GM19468 (cell line): ENCODE data around the gene CLASP1.
"Not testable (repeated sequence)": the region's sequence is repeated elsewhere in the genome, so short reads cannot be mapped to it uniquely, and the experiment has no call there.

Experiments
- ATAC-seq: cut with Tn5 transposase; IDR thresholded peaks from one replicate; pipeline ENCODE4 v1.9.1; 2021; ENCODE audit warnings: mild to moderate bottlenecking, moderate library complexity, moderate number of reproducible peaks; ENCODE audit not compliant: unreplicated experiment; ENCODE audit errors: extremely low read depth

Gene CLASP1

DNA sequence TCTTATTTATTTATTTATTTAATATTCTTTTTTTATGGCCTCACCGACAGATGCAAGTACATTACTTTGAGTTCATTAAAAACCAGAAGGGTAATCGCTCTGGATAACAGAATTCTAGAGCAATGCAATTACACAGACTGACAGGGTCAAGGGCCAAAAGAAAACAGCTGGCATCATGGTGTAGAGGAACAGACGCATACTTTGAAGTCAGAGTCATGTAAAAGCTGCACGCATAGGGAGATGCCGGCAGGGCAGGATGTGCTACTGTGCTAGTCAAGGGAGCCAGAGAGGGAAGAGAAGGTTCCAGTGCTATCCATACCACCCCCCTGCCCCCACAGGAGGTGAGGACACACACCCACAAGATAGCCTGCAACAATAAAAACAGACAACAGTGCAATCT, 249.1 kb downstream of the CLASP1 start:
- ATAC-seq = no peak

DNA sequence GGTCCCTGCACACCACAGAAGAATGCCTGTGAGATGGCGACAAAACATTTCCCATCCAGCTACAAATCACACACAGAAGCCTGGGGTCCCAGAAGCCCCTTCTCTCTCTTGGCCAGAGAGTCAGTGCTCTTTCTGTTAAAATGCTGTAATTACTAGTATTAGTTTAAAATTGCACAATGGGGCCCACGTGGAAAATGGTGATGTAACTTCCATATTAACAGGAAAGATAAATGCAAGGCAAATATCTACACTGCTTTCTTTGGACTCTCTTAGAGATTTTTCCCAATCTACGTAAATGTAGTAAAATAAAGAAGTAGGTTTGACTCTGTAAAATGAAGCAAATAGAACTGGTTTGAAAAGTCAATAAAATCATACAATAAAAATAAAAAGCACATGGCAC, 250.4 kb downstream of the CLASP1 start:
- ATAC-seq = no peak

DNA sequence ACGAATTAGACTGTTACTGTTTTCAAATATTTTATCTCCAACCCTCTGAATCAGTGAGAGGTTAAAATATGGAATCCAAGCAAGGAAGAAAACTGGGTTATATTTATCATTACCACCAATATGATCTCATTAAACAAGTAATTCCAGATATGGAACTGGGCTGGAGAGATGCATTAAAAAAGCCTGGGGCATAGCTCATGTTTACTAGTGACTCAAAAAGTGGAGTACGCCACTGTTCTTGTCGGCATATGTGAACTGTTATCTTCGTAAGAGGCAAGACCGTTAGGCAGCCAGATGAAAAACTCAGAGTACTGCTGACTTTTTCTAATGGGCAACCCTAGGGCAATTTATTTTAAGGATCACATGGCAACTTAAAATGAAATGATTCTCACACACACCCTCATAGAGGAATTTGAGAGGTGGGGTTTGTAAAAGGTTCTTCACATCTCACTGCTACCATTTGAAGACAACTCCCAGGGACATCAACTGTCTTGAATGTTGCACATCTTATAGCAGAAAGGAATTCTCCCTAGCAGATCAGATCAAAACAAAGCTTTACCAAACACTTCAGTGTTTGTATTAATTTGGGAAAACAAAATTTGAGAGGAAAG, 259.1 kb downstream of the CLASP1 start:
- no peak for ATAC-seq

DNA sequence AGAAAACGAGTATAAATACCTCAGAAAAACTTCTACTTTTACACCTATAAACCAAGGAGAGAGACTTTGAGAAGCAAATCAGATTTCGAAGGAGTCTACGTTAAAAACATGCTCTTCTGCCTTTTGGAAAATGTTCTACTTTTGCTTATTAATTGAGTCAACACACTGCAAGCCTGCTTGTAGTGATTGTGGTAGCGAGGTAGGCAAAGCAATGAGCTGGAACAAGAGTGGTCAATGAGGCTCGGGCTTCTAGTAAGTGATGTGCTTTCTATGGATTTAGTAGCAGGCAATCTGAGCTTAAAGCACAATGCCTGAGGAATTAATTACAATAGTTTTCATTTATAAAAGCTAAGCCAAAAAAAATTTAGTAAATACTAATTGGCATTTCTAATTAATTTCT, 260.9 kb downstream of the CLASP1 start:
- ATAC-seq = no peak

DNA sequence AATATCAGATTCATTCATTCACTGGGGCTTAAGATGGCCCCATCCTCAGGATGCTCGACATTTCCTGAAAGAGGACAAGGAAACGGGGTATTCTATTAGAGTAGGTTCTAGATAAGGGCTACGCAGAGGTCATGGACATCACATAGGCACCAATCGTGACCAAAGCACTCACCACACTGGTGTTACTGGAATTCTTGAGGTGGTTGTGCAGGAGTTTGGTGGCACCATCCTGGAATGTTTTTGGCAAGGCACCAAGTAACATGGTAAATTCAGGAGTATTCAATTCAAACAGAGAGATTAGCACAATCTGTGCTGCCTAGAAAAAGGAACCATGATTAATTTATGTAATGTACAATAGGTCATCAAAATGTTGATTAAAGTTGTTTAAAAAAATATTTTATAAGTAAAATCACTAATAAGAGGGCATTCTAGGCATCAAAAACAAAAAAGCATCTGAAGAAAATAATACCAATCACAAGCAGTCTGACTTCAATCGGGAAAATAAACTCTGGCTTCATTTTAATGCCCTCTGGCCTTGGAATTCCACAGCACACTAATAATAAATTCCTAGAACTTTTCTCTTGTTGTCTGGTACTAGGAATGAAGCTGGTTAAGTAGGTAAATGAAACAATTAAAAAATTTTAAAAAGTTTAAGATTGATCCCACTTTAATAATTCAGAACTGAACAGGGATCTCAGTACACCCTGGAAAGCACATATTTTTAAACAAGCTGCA, 261.5 kb downstream of the CLASP1 start:
- no peak for ATAC-seq

DNA sequence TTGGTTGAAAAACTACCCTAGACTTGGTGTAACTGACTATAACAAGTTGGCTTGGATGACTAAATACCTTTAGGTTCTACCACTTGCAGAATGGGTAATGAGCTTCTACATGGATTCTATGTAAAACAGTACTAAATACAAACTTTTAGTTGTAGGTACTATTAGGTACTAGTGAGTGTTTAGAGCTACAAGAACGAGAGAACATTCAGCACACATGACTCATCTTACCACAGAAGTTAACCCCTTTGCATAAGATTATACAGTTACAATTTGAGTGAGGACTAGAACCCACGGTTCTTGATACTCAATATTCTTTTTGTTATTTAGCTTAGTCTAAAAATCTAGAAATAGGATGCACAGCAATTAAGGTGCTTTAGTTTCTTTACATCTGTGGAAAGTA, 262.6 kb downstream of the CLASP1 start:
- ATAC-seq = no peak

DNA sequence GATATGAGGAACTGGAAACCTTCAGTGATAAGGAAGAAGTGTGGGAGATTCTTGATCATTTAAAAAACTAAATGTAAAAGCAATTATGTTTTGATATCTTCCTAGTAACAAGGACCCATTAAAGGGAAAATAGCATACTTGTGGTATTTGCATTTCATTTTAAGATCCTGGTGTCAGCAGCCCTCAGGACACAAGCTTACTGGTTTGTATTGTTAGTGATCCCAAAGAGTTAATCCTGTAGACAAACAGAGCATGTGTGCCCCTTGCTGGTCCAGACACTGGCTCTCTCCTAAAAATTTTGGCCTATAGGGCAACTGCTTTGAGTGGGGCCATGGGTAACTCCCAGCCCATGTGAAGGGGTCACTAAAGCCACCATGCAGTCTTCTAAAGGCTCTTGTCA, 263.2 kb downstream of the CLASP1 start:
- no peak for ATAC-seq

DNA sequence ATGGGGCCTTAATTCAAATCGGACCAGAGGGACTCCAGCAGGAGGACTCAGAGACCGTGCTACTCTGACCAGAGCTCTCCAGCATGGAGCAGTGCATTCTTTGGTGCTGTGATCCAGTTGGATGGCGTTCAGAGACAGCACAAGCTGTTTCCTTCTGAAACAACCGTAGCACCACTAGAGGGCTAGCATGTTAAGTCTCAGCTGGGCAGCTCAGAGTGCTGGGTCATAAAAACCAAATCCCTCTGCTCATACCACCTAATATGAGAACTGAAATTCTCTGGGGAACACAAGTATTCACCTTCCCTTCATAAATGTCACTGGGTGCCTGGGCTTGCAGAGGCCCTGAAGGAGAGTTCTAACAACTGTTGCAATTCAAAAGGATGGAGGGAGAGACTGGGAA, 266.5 kb downstream of the CLASP1 start:
- ATAC-seq = no peak

DNA sequence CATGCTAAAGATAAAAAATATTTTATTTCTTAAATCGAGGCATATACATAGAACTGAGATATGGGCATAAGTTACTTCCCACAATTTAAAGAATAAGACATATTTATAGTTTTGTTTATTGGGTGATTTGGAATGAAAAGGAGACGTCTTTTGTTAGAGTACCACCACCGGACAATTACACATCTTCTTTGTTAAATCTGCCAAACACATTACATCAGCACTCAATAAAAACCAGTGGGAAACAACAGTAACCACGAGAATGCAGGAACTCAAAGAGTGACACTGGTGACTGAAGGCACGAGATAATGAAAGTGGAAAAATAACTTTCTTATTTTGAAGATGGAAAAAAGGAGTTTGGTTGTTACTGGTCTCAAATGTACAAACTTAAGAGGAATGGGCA, 271.6 kb downstream of the CLASP1 start:
- ATAC-seq = no peak

DNA sequence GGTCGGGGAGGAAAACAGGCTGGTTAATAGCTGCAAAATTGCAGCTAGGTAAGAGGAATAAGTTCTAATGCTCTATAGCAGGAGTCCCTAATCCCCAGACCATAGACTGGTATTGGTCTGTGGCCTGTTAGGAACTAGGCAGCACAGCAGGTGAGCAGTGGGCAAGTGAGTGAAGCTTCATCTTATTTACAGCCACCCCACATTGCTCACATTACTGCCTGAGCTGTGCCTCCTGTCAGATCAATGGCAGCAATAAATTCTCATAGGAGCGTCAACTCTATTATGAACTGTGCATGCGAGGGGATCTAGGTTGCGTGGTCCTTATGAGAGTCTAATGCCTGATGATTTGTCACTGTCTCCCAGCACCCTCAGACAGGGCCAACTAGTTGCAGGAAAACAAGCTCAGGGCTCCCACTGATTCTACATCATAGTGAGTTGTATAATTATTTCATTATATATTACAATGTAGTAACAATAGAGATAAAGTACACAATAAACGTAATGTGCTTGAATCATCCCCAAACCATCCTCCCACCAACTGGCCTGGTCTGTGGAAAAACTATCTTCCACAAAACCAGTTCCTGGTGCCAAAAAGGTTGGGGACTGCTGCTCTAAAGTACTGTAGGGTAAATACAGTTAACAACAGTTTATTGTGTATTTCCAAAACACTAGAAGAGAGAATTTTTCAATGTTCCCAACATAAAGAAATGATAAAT, 272.6 kb downstream of the CLASP1 start:
- ATAC-seq = no peak

DNA sequence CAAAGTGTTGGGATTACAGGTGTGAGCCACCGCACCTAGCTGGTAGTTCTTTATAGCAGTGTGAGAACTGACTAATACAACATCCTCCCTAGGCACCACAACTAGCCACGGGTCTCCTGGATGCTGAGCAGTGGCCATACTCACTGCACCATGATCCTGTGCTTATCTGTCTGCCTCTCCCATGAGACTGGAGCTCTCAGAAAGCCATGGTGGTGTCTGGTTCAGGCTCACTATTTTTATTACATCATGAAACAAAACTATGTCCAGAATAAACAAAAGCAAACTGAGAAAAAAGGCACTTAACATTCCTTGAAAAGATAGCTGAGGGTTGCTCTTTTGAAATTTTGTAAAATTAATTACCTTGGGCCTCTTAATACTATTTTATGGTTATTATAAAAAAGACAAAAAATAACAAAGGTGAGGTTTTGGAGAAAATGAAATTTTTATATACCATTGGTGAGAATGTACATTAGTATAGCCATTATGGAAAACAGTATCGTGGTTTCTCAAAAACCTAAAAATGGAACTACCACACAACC, 273.6 kb downstream of the CLASP1 start:
- ATAC-seq = no peak

DNA sequence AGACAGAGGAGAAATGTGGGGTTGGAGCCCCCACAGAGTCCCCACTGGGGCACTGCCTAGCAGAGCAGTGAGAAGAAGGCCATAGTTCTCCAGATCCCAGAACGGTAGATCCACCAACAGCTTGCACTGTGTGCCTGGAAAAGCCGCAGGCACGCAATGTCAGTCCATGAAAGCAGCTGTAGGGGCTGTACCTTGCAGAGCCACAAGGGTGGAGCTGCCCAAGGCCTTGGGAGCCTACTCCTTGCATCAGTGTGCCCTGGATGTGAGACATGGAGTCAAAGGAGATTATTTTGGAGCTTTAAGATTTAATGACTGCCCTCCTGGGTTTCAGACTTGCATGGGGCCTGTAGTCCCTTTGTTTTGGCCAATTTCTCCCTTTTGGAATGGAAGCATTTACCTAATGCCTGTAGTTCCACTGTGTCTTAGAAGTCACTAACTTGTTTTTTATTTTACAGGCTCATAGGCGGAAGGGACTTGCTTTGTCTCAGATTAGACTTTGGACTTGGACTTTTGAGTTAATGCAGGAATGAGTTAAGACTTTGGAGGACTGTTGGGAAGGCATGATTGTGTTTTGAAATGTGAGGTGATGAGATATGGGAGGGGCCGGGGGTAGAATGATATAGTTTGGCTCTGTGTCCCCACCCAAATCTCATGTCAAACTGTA, 274.7 kb downstream of the CLASP1 start:
- not testable (repeated sequence) for ATAC-seq

DNA sequence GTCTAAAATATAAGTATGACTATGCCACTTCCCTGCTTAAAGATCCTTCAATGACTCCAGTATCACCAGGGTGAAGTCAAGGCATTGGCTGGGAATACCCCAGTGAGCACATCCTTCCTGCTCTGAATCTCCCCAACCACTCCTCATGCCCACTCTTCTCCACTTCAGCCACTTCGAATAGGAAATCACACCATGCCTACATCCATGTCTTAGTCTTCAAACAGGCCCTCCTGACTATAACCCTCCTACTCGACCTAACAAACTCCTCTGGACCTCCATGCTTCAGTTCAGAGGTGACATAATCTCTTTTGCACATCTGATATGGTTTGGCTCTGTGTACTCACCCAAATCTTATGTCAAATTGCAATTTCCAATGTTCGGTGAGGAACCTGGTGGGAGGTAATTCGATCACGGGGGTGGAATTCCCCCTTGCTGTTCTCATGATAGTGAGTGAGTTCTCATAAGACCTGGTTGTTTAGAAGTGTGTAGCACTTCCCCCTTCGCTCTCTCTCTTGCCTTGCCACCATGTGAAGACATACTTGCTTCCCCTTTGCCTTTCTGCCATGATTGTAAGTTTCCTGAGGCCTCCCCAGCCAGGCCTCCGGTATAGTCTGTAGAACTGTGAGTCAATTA, 276.4 kb downstream of the CLASP1 start:
- no peak for ATAC-seq

DNA sequence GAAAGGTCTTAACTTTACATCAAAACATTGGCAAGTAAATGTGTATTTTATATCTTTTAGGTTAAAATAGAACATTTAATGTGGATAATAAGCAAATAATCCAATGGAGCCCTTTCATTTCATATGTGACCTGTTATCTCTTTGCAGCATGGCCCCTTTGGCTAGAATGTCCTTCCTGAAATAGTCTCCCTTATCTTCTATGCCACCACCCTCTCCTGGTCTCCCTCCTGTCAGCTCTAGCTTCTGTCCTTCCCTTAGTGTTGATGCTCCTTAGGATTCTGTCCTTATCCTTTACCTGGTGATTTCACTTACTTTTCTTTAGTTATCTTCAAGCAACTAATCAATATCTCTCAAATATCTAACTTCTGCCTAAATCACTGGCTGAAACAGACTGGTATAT, 277.2 kb downstream of the CLASP1 start:
- ATAC-seq = no peak

DNA sequence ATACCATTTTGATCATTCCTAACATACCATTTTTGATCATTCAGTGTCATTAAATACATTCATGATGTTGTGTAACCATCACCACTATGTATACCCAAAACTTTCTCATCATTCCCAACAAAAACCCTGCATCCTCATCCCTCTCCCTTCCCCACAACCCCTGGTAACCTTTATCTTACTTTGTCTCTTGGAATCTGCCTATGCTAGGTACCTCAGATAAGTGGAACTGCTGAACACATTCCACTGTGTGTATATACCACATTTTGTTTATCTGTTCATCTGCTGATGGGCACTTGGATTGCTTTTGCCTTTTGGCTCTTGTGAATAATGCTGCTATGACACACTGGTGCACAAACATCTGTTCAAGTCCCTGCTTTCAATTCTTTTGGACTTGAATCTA, 280.4 kb downstream of the CLASP1 start:
- no peak for ATAC-seq

DNA sequence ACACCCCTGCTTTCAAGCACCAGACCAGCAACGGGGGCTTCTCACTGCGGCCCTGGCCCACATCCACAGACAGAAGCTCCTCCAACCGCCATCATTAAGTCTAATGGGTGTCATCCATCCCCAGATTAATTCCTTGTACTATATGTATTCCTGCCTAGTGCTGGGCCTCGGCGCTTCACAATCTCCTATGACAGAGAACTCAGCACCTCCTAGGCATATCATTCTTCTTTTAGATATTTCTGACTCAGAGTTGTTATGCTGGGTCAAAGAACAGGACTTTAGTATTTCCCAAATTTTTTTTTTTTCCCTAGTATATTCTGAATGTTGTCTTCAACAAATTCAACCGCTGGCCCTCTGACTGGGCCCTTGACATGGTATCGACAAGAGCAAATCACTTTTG, 281.1 kb downstream of the CLASP1 start:
- no peak for ATAC-seq

DNA sequence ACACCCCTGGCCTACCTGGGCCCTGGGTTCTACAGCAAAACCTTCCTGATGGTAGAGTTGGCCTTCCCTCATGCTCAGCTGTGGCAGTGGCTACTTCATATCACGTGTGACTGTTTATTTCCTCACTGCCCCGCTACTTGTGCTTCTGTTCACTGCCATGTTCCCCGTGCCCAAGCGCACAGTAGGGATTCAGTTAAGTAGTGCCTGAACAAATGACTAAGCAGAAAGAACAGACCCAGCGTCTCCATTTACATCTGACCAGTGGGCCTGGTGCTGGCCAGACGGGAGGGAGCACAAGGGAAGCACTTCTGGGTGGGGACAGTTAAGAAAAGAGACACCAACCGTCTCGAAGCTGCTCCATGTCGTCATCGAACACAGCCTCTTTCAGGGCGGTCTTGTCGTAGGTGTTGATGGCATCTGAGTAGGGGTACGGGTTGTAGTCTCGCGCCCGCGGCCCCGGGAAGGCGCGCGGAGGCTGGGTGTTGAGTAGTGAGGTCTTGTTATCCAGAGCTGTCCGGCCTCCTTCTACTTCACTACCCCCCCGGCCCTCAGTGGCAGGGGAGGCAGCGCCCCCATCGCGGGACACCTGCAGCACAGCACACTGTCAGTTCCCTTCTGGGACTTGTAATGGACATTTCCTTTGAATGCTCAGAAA, 281.9 kb downstream of the CLASP1 start:
- no peak for ATAC-seq

DNA sequence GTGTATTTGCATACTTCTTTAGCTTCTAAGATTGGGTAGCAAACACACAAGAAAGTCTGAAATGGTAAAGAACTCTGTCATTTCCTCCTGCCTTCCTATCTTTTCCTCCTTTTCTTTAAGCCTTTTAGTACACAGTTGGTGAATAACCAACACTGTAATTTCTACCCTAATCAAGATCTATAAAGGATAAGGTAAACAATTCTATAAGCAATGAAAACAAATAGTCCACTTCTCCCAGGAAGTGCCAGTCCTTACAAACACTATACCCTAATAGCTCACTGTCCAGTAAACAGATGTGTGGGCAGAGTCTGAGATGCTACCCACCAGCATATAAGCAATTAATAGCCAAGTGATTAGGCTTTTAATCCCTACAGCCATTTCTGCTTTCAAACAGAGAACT, 283.2 kb downstream of the CLASP1 start:
- ATAC-seq = no peak

DNA sequence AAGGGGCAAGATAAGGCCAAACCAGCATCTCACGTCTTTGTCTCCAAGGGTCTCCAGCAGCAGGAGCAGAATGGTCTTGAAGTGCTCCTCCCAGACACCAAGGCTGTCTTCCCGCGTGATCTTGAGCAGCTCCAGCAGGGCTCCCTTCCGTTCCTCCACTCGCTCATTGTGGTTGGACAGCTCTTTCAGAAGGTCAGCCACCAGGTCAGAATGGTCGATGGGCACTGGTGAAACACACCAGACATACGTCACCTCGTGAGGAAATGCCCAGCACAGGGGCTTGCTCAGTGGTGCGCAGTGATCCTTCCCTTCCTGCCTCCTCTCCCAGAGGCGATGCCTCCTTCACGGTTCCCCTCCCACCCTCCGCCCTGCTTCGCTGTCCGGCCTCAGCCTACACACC, 284.2 kb downstream of the CLASP1 start:
- no peak for ATAC-seq
